Calu3 (cell line): ENCODE measurements around the gene PLA2G2E. TPM values are rescaled to one million over a fixed set of nuclear protein-coding genes. Genes with fewer than 3 reads are reported as not detected.

Experiments
- BruUV-seq: library from RNA; stranded (reverse); fragments of 400-500 nt; replicated peaks from 2 replicates; lab custom pipeline; 2021; lab: Mats Ljungman, UMichigan
- CTCF ChIA-PET: fragments of 300-600 bp; sonication (Branson Sonifier 250); formaldehyde crosslinking; loops from one replicate; lab custom pipeline; 2022; ENCODE audit warnings: antibody characterized with exemption; lab: Charles Lee
- DNase-seq: peaks from one replicate; pipeline ENCODE4 v3.0.0; 2022
- H3K27ac Mint-ChIP-seq: one replicate; pipeline ENCODE4 v1.8.0; 2022; ENCODE audit warnings: mixed read lengths; ENCODE audit not compliant: unreplicated experiment
- H3K27me3 Mint-ChIP-seq: one replicate; pipeline ENCODE4 v1.8.0; 2022; ENCODE audit warnings: mixed read lengths; ENCODE audit not compliant: unreplicated experiment
- H3K36me3 Mint-ChIP-seq: one replicate; pipeline ENCODE4 v1.8.0; 2022; ENCODE audit warnings: mild to moderate bottlenecking, moderate library complexity, mixed read lengths; ENCODE audit not compliant: insufficient read depth, unreplicated experiment
- H3K4me1 Mint-ChIP-seq: one replicate; pipeline ENCODE4 v1.8.0; 2022; ENCODE audit warnings: mild to moderate bottlenecking, low read depth, mixed read lengths; ENCODE audit not compliant: unreplicated experiment
- H3K4me3 Mint-ChIP-seq: one replicate; pipeline ENCODE4 v1.8.0; 2022; ENCODE audit warnings: mild to moderate bottlenecking, low read depth, moderate library complexity, mixed read lengths; ENCODE audit not compliant: unreplicated experiment
- H3K9me3 Mint-ChIP-seq: one replicate; pipeline ENCODE4 v1.8.0; 2022; ENCODE audit warnings: low read depth, mixed read lengths; ENCODE audit not compliant: unreplicated experiment
- CTCF ChIP-seq: fragments of 200-600 bp; IDR thresholded peaks from one replicate; pipeline ENCODE4 v1.8.0; 2022; ENCODE audit warnings: antibody characterized with exemption; ENCODE audit not compliant: unreplicated experiment
- intact Hi-C: fragments of 100-400 bp; cut with micrococcal nuclease; formaldehyde crosslinking; loops from one replicate; pipeline ENCODE4 v1.10.0; 2022; ENCODE audit not compliant: unreplicated experiment
- total RNA-seq: library from RNA; stranded (reverse); gene quantifications from 2 replicates; pipeline ENCODE4 v1.2.3, GENCODE V29; 2022

Gene PLA2G2E
- total RNA-seq, 1 experiment from 2014 or later: not detected

GRCh38 chr1:19878637-19878985 lies 44.8 kb downstream of the PLA2G2E start:
- no peak for TF ChIP-seq CTCF
- Mint-ChIP-seq H3K4me1 (peaks cover 17% of the 10 kb centered on the region), H3K27ac (no peak overlapping the region), H3K27me3 (no peaks in the 10 kb centered on the region), H3K9me3 (no peaks in the 10 kb centered on the region), H3K4me3 (no peak overlapping the region), H3K36me3 (peaks cover 14% of the 10 kb centered on the region)
- no peak for DNase-seq
- intact Hi-C loops: no loop called here
- CTCF ChIA-PET: no interaction called here
- no TSS peak for BruUV-seq

- CTCF ChIA-PET: interaction anchor here (0.5 kb wide), 1 partner anchor 63 kb away, joined by 7 read pairs; the partner anchor contains the start of gene RNF186
- peaks cover 10% of the 10 kb centered on the region for H3K36me3 Mint-ChIP-seq
- intact Hi-C loops: no loop called here
- DNase-seq: no peak
- no peaks in the 10 kb centered on the region for H3K27me3 Mint-ChIP-seq
- no peak overlapping the region for H3K27ac Mint-ChIP-seq
- no peak overlapping the region for H3K4me3 Mint-ChIP-seq
- no peak for TF ChIP-seq CTCF
- BruUV-seq: no TSS peak
- no peaks in the 10 kb centered on the region for H3K9me3 Mint-ChIP-seq
- peaks cover 15% of the 10 kb centered on the region for H3K4me1 Mint-ChIP-seq
Observed at GRCh38 chr1:19877821-19878636, 45.4 kb downstream of the PLA2G2E start.

- H3K9me3 Mint-ChIP-seq: no peaks in the 10 kb centered on the region
- no peak for TF ChIP-seq CTCF
- H3K4me1 Mint-ChIP-seq: peaks cover 20% of the 10 kb centered on the region
- BruUV-seq: no TSS peak
- no peak overlapping the region for H3K4me3 Mint-ChIP-seq
- no peak for DNase-seq
- CTCF ChIA-PET: interaction anchor here (0.5 kb wide), 1 partner anchor 62 kb away, joined by 7 read pairs; the partner anchor contains the start of gene RNF186
- no peak overlapping the region for H3K27ac Mint-ChIP-seq
- intact Hi-C loops: no loop called here
- H3K27me3 Mint-ChIP-seq: no peaks in the 10 kb centered on the region
- H3K36me3 Mint-ChIP-seq: peaks cover 2% of the 10 kb centered on the region
Observed at GRCh38 chr1:19877181-19877750, 46.2 kb downstream of the PLA2G2E start.

GRCh38 chr1:19872190-19872589 lies 51.2 kb downstream of the PLA2G2E start:
- no peak overlapping the region for H3K4me3 Mint-ChIP-seq
- peak; percentile 81 for DNase-seq
- no peaks in the 10 kb centered on the region for H3K9me3 Mint-ChIP-seq
- intact Hi-C loops: loop anchor here (1.0 kb wide), 1 partner anchor 110 kb away; no protein-coding TSS in a partner anchor
- H3K27me3 Mint-ChIP-seq: no peaks in the 10 kb centered on the region
- BruUV-seq: no TSS peak
- peak overlapping the region; percentile 60 for H3K27ac Mint-ChIP-seq
- no peaks in the 10 kb centered on the region for H3K36me3 Mint-ChIP-seq
- CTCF ChIA-PET: interaction anchor here (0.8 to 1.2 kb wide), 5 partner anchors 10 to 157 kb away, joined by 3 to 12 read pairs (median 5); partner anchors contain the start of gene OTUD3
- no peak for TF ChIP-seq CTCF
- H3K4me1 Mint-ChIP-seq: peaks cover 14% of the 10 kb centered on the region

Other genes starting within 250 kb of the PLA2G2E start
- gene TMCO4, start 123.7 kb downstream of the PLA2G2E start, total RNA-seq: 12.0 and 13.5 TPM in 2 replicates
- not detected in 2 replicates for gene RNF186, start 108.3 kb downstream of the PLA2G2E start, total RNA-seq
- gene OTUD3, start 41.2 kb downstream of the PLA2G2E start, total RNA-seq: 7.4 and 14.7 TPM in 2 replicates
- not detected in 2 replicates for gene PLA2G2A, start 56.0 kb upstream of the PLA2G2E start, total RNA-seq
- gene PLA2G5, start 146.6 kb upstream of the PLA2G2E start, total RNA-seq: not detected in 2 replicates
- not detected in 2 replicates for gene PLA2G2D, start 195.9 kb upstream of the PLA2G2E start, total RNA-seq
- not detected in 2 replicates for gene PLA2G2F, start 215.7 kb upstream of the PLA2G2E start, total RNA-seq